H1 (cell line): ENCODE measurements around the gene OR5AU1. TPM values are rescaled to one million over a fixed set of nuclear protein-coding genes. Genes with fewer than 3 reads are reported as not detected.

ENCODE experiments used
- ATF2 ChIP-seq: IDR thresholded peaks from 2 replicates; pipeline ENCODE4 v1.6.1; 2012; ENCODE audit warnings: low read length, inconsistent platforms
- ATF3 ChIP-seq: IDR thresholded peaks from 2 replicates; pipeline ENCODE4 v1.6.1; 2011; ENCODE audit warnings: low read depth, mild to moderate bottlenecking, low read length; ENCODE audit not compliant: insufficient read depth
- CBX8 ChIP-seq: fragments of 300-800, 300-1000 bp; sonication (generic); IDR thresholded peaks from 2 replicates; pipeline ENCODE4 v1.7.1; 2016; ENCODE audit warnings: low read depth, low read length, borderline replicate concordance
- CREB1 ChIP-seq: IDR thresholded peaks from 2 replicates; pipeline ENCODE4 v1.6.1; 2012; ENCODE audit warnings: inconsistent platforms
- EZH2 ChIP-seq: fragments of 200-600 bp; sonication (generic); IDR thresholded peaks from 2 replicates; pipeline ENCODE4 v1.7.1; 2012; ENCODE audit warnings: low read depth, mild to moderate bottlenecking, moderate library complexity, low read length, inconsistent platforms; ENCODE audit not compliant: severe bottlenecking
- FOSL1 ChIP-seq: IDR thresholded peaks from 2 replicates; pipeline ENCODE4 v1.6.1; 2011; ENCODE audit warnings: mild to moderate bottlenecking, low read depth, low read length, moderate library complexity; ENCODE audit not compliant: insufficient read depth
- HDAC2 ChIP-seq, 2 experiments: fragments of 300-600 bp in 1 of 2; sonication (generic) in 1 of 2; IDR thresholded peaks; 2 replicates each; pipeline ENCODE4 v1.6.1; 2011 to 2012; ENCODE audit warnings: low read depth in 2 of 2, low read length in 2 of 2, mild to moderate bottlenecking in 2 of 2, moderate library complexity in 2 of 2, borderline replicate concordance in 1 of 2, inconsistent platforms in 1 of 2
- KDM1A ChIP-seq: fragments of 200-600, 300-600 bp; sonication (generic); IDR thresholded peaks from 2 replicates; pipeline ENCODE4 v1.7.1; 2016; ENCODE audit warnings: mild to moderate bottlenecking, low read length, borderline replicate concordance
- MAFK ChIP-seq: IDR thresholded peaks from 2 replicates; pipeline ENCODE4 v1.6.1; 2012; ENCODE audit warnings: low read depth, mild to moderate bottlenecking, improper control_type of control experiment, low read length
- MAX ChIP-seq: IDR thresholded peaks from 2 replicates; pipeline ENCODE4 v1.6.1; 2012; ENCODE audit warnings: inconsistent platforms
- NANOG ChIP-seq: IDR thresholded peaks from 2 replicates; pipeline ENCODE4 v1.6.1; 2011; ENCODE audit warnings: low read length, low read depth, mild to moderate bottlenecking, inconsistent platforms; ENCODE audit not compliant: insufficient read depth, poor library complexity, severe bottlenecking
- PHF8 ChIP-seq: fragments of 200-600 bp; sonication (generic); conservative IDR thresholded peaks from 2 replicates; pipeline ENCODE4 v1.7.1; 2012; ENCODE audit warnings: low read depth, mild to moderate bottlenecking, inconsistent platforms, low read length, moderate library complexity
- POLR2AphosphoS5 ChIP-seq: IDR thresholded peaks from 2 replicates; pipeline ENCODE4 v1.6.1; 2011; ENCODE audit warnings: low read depth, low read length
- RAD21 ChIP-seq, 2 experiments: IDR thresholded peaks in 1 of 2; conservative IDR thresholded peaks in 1 of 2; 2 replicates each; pipeline ENCODE4 v1.6.1; 2011; ENCODE audit warnings: low read depth in 2 of 2, low read length in 2 of 2, improper control_type of control experiment in 1 of 2, inconsistent platforms in 1 of 2, mild to moderate bottlenecking in 1 of 2, moderate library complexity in 1 of 2
- RNF2 ChIP-seq: fragments of 200-900, 300-1000 bp; sonication (generic); IDR thresholded peaks from 2 replicates; pipeline ENCODE4 v1.7.1; 2016; ENCODE audit warnings: borderline replicate concordance, low read depth, mild to moderate bottlenecking, antibody characterized with exemption, low read length; ENCODE audit not compliant: poor library complexity, severe bottlenecking; ENCODE audit errors: missing control alignments
- SIRT6 ChIP-seq: IDR thresholded peaks from one replicate; pipeline ENCODE4 v1.7.1; 2012; ENCODE audit warnings: low read length, inconsistent platforms
- TBP ChIP-seq: IDR thresholded peaks from 2 replicates; pipeline ENCODE4 v1.6.1; 2011; ENCODE audit warnings: low read depth, low read length, improper control_type of control experiment
- USF2 ChIP-seq: IDR thresholded peaks from 2 replicates; pipeline ENCODE4 v1.6.1; 2011; ENCODE audit warnings: low read length, improper control_type of control experiment
- ZNF274 ChIP-seq: IDR thresholded peaks from 2 replicates; pipeline ENCODE4 v1.7.0; 2012; ENCODE audit warnings: low read length, borderline replicate concordance; ENCODE audit errors: extremely low read depth
- polyA plus RNA-seq, 7 experiments: library from polyadenylated mRNA; depleted of rRNA in 3 of 7; stranded (reverse) in 5 of 7; unstranded in 2 of 7; fragments of >200 nt in 5 of 7; fragments of 200-250 nt in 2 of 7; gene quantifications; 1 replicate in 5 of 7; 2 replicates in 1 of 7; 4 replicates in 1 of 7; pipeline versions ENCODE4 v1.2.1 to v1.2.3, GENCODE V29; 2011 to 2013; ENCODE audit warnings: missing spikeins in 2 of 7, mixed read lengths in 2 of 7
- total RNA-seq: library from RNA; stranded (reverse); fragmentation: NEBNext Ultra II Directional; extraction: Animal tissue kit (Norgen Biotek cat#: 25700); gene quantifications from 2 replicates; pipeline ENCODE4 v1.2.1, GENCODE V29; 2021

OR5AU1 gene
- total and polyA plus RNA-seq, 2 of the 8 experiments (the other 6 are each of a cell fraction or from before 2014, with no cell fraction given), result not detected

- TF ChIP-seq ATF2 (no peak), MAX (no peak), ATF3 (no peak), CBX8 (no peak), EZH2 (no peak), HDAC2 (IDR thresholded peaks at IDR 0.05; ENCODE audit: borderline replicate concordance in 1 of 2, low read depth in 2 of 2, low read length in 2 of 2) (no peak), KDM1A (no peak), PHF8 (no peak), SIRT6 (no peak), RAD21 (IDR thresholded peaks at IDR 0.05 in 1 of 2, conservative IDR thresholded peaks at IDR 0.05 in 1 of 2; ENCODE audit: low read depth in 2 of 2, low read length in 2 of 2) (peak; percentile 79 to 86), NANOG (no peak), CREB1 (no peak), ZNF274 (no peak), USF2 (no peak), FOSL1 (no peak), POLR2AphosphoS5 (no peak), MAFK (no peak), TBP (peak; percentile 17; the same call in 1 of the 2 replicates), RNF2 (no peak)
These were observed 49.2 kb downstream of the OR5AU1 start (continued) for GRCh38 chr14:21106498-21107282.
